ENCODE results near the gene MICU1.

DNA sequence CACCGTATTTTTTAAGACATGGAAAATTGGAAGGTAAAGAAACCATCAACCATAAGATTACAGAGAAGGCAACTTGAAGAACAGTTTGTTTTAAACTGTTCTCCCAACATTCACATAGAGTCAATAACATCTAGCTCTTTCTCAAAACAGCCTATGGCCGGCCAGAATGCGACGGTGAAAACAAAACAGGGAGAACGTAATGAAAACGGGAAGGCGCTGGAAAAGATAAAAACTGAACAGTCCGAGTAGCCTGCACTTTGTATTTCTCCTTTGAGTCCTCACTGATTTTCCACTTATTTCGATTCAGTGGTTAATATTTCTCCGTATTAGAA, 637 bp downstream of the MICU1 start:
- TF ChIP-seq CTCF (IDR thresholded peaks at IDR 0.05), result no peak
- no peak for TF ChIP-seq JUND (IDR thresholded peaks at IDR 0.05)
- no peak for TF ChIP-seq RAD21 (IDR thresholded peaks at IDR 0.05; ENCODE audit: low read length)
- TF ChIP-seq YY1 (IDR thresholded peaks at IDR 0.05; ENCODE audit: low read depth), result no peak; the same call in 1 of the 2 replicates
- no peak for TF ChIP-seq POLR2AphosphoS5 (IDR thresholded peaks at IDR 0.05; ENCODE audit: low read depth, low read length)
- TF ChIP-seq EZH2phosphoT487 (IDR thresholded peaks at IDR 0.05; ENCODE audit: borderline replicate concordance, low read depth), result no peak
- TF ChIP-seq MAX (IDR thresholded peaks at IDR 0.05; ENCODE audit: low read depth), result no peak
- TF ChIP-seq SMC3 (IDR thresholded peaks at IDR 0.05; ENCODE audit: low read depth, low read length), result no peak
- TF ChIP-seq RCOR1 (IDR thresholded peaks at IDR 0.05; ENCODE audit: low read length), result no peak
- TF ChIP-seq SIN3A (IDR thresholded peaks at IDR 0.05; ENCODE audit: borderline replicate concordance, low read depth, low read length), result no peak
